ENCODE data around the gene LRRC75B. TPM values are rescaled to one million over a fixed set of nuclear protein-coding genes. Genes with fewer than 3 reads are reported as not detected.

Gene LRRC75B
- total and polyA plus RNA-seq, 9 of the 15 experiments (the other 6 are each of a cell fraction or from before 2014, with no cell fraction given) = 0.10 to 2.8 (median 1.0) TPM; not detected in 1

DNA sequence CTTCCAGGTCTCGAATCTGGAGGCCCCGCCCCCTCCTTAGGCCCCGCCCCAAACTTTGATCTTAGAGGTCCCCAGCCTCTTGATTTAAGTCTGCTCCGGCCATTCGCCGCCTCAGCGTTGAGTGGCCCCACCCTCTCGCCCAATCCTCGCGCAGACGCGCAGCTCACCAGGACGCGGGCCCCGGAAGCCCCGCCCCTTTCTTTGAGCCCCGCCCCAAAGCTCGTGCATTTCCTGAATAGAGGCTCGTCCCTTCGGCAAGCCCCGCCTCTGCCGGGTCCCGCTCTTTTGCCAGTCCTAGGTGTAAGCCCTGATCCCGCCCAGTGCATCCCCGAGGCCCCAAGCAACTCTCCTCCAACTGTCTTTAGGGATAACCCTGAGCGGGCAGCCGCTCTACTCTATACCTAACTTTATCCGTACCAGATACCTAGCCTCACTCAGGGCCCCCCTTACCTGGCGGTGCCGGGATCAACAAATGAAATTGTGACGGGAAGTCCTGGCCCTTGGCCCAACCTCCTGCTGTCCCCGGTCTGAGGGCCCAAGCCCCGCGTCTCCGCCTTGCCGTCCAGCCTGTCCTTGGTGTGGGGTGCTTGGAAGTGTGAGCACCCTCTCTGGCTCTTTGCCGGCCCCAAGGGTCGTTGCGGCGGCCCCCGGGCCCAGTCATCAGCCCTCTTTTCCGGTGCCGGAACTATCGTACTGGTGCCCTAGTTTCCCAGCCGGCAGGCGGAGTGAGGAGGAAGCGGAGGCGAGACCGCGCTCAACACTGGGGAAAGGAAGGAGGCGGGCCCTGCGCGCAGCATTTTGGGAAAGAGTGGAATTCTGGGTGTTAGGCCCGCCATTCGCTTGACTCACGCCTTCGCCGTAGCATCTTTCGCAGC is 37.5 kb downstream of the LRRC75B start, which contains the start of gene SNRPD3 (continued):
- TF ChIP-seq SIN3A (IDR thresholded peaks at IDR 0.05; ENCODE audit: borderline replicate concordance in 2 of 2, control insufficient read depth in 1 of 2, low read depth in 2 of 2, low read length in 2 of 2) (peak in 1 of 2 experiments; percentile 80; a peak in 2 of 4 replicates), CREB1 (IDR thresholded peaks at IDR 0.05) (0 out of 2 replicates have a peak, but pooled peaks have one; percentile 38), CREB1 (CRISPR knock-in tag; IDR thresholded peaks at IDR 0.05) (no peak; the same call in 1 of the 2 replicates), RBM15 (IDR thresholded peaks at IDR 0.05; ENCODE audit: insufficient read depth, low read length) (no peak), MECOM (CRISPR knock-in tag; IDR thresholded peaks at IDR 0.05) (no peak), ZNF224 (CRISPR knock-in tag; IDR thresholded peaks at IDR 0.05) (no peak), MTA2 (IDR thresholded peaks at IDR 0.05; ENCODE audit: low read depth) (no peak), SUPT5H (IDR thresholded peaks at IDR 0.05) (peak; percentile 81), RFX5 (IDR thresholded peaks at IDR 0.05; ENCODE audit: low read depth, low read length) (no peak), U2AF1 (optimal IDR thresholded peaks at IDR 0.05; ENCODE audit: low read depth, low read length) (no peak), ZNF165 (CRISPR knock-in tag; IDR thresholded peaks at IDR 0.05; ENCODE audit: borderline replicate concordance) (no peak), NFRKB (IDR thresholded peaks at IDR 0.05; ENCODE audit: low read depth) (peak; percentile 82), NUFIP1 (IDR thresholded peaks at IDR 0.05; ENCODE audit: partially characterized antibody) (no peak), EZH2 (IDR thresholded peaks at IDR 0.05; ENCODE audit: borderline replicate concordance, low read depth, low read length) (no peak), L3MBTL2 (IDR thresholded peaks at IDR 0.05) (peak; percentile 72), TSC22D4 (tag; IDR thresholded peaks at IDR 0.05) (no peak), ZNF232 (CRISPR knock-in tag; IDR thresholded peaks at IDR 0.05) (no peak), ZNF263 (CRISPR knock-in tag; IDR thresholded peaks at IDR 0.05; ENCODE audit: borderline replicate concordance) (0 out of 2 replicates have a peak, but pooled peaks have one; percentile 13), POLR2A (conservative IDR thresholded peaks at IDR 0.05) (peak; percentile 82), CGGBP1 (CRISPR knock-in tag; IDR thresholded peaks at IDR 0.05) (0 out of 2 replicates have a peak, but pooled peaks have one; percentile 43), TAF9B (IDR thresholded peaks at IDR 0.05; ENCODE audit: partially characterized antibody) (peak; percentile 92), KHSRP (IDR thresholded peaks at IDR 0.05) (no peak), SRSF9 (IDR thresholded peaks at IDR 0.05; ENCODE audit: borderline replicate concordance, low read depth, low read length) (no peak), FOXK2 (conservative IDR thresholded peaks at IDR 0.05 in 1 of 2, IDR thresholded peaks at IDR 0.05 in 1 of 2; ENCODE audit: low read depth in 2 of 2) (peak; percentile 63 to 74; a peak in 2 of 4 replicates), CBX8 (IDR thresholded peaks at IDR 0.05; ENCODE audit: borderline replicate concordance, extremely low read depth, low read depth, low read length, poor library complexity, severe bottlenecking) (no peak), KLF1 (tag; IDR thresholded peaks at IDR 0.05) (no peak), TAL1 (IDR thresholded peaks at IDR 0.05) (0 out of 2 replicates have a peak, but pooled peaks have one; percentile 12), THAP12 (CRISPR knock-in tag; IDR thresholded peaks at IDR 0.05) (no peak), CBX5 (IDR thresholded peaks at IDR 0.05; ENCODE audit: borderline replicate concordance, low read depth) (no peak)
